K562 (cell line): ENCODE results near the gene TAF8. TPM values are rescaled to one million over a fixed set of nuclear protein-coding genes. Genes with fewer than 3 reads are reported as not detected.
A peak's percentile ranks its signal among the peaks of the same experiment; 100 is the strongest.

Experiments
- AFF4 ChIP-seq: sonication (generic); formaldehyde crosslinking; IDR thresholded peaks from 2 replicates; pipeline ENCODE4 v1.8.0; 2023; ENCODE audit warnings: mild to moderate bottlenecking, missing genetic modification reagents
- BRD4 ChIP-seq: fragments of 200-600 bp; sonication (generic); IDR thresholded peaks from 2 replicates; pipeline ENCODE4 v1.6.1; 2017; ENCODE audit warnings: inconsistent platforms
- ETV5 ChIP-seq: sonication (generic); formaldehyde crosslinking; IDR thresholded peaks from 2 replicates; pipeline ENCODE4 v1.4.0; 2020; ENCODE audit warnings: low read depth, mild to moderate bottlenecking, missing genetic modification reagents
- FUS ChIP-seq: fragments of 200-400 bp; formaldehyde crosslinking; optimal IDR thresholded peaks from 2 replicates; pipeline ENCODE3; 2017; ENCODE audit warnings: low read depth, low read length
- HDAC6 ChIP-seq: IDR thresholded peaks from 2 replicates; pipeline ENCODE4 v1.6.1; 2012; ENCODE audit warnings: low read depth, mild to moderate bottlenecking, control low read depth, inconsistent platforms, low read length, moderate library complexity
- HNRNPLL ChIP-seq: fragments of 200-400 bp; formaldehyde crosslinking; IDR thresholded peaks from 2 replicates; pipeline ENCODE4 v1.6.1; 2017; ENCODE audit warnings: low read length, low read depth, mild to moderate bottlenecking; ENCODE audit not compliant: poor library complexity, severe bottlenecking
- MIER1 ChIP-seq: fragments of 450-650 bp; IDR thresholded peaks from 2 replicates; pipeline ENCODE4 v1.6.1; 2016; ENCODE audit warnings: antibody characterized with exemption, mild to moderate bottlenecking, low read depth
- MYBL2 ChIP-seq, 2 experiments: fragments of 450-650 bp in 1 of 2; sonication (generic) in 1 of 2; formaldehyde crosslinking in 1 of 2; IDR thresholded peaks; 2 replicates each; pipeline versions ENCODE4 v1.6.1 to v1.8.1; 2017 to 2022; ENCODE audit warnings: borderline replicate concordance in 1 of 2, inconsistent platforms in 1 of 2, low read depth in 1 of 2, mild to moderate bottlenecking in 1 of 2, missing genetic modification reagents in 1 of 2, moderate library complexity in 1 of 2
- NR0B1 ChIP-seq: fragments of 450-650 bp; IDR thresholded peaks from one replicate; pipeline ENCODE4 v1.6.1; 2018; ENCODE audit warnings: mild to moderate bottlenecking, moderate library complexity; ENCODE audit not compliant: partially characterized antibody
- RBM17 ChIP-seq: fragments of 200-400 bp; formaldehyde crosslinking; IDR thresholded peaks from 2 replicates; pipeline ENCODE4 v1.6.1; 2017; ENCODE audit warnings: low read depth, mild to moderate bottlenecking, low read length, borderline replicate concordance
- SAFB ChIP-seq: fragments of 200-400 bp; formaldehyde crosslinking; IDR thresholded peaks from 2 replicates; pipeline ENCODE4 v1.6.1; 2017; ENCODE audit warnings: low read depth, low read length, borderline replicate concordance
- SREBF1 ChIP-seq: fragments of 150-350 bp; IDR thresholded peaks from 2 replicates; pipeline ENCODE4 v1.6.1; 2014; ENCODE audit warnings: antibody characterized with exemption, low read depth, low read length, borderline replicate concordance
- TAL1 ChIP-seq: fragments of 450-650 bp; IDR thresholded peaks from 2 replicates; pipeline ENCODE4 v1.6.1; 2016; ENCODE audit warnings: mild to moderate bottlenecking
- TFAM ChIP-seq: fragments of 250-450 bp; sonication (Bioruptor Pico); conservative IDR thresholded peaks from 2 replicates; pipeline ENCODE4 v1.5.0; 2021; ENCODE audit warnings: mild to moderate bottlenecking, moderate library complexity
- TFE3 ChIP-seq: fragments of 450-650 bp; formaldehyde crosslinking; IDR thresholded peaks from 2 replicates; pipeline ENCODE4 v1.4.0; 2020; ENCODE audit warnings: mild to moderate bottlenecking, mixed read lengths
- YY1 ChIP-seq, 3 experiments: IDR thresholded peaks; 2 replicates each; pipeline ENCODE4 v1.6.1; 2011; ENCODE audit warnings: low read length in 2 of 3, mild to moderate bottlenecking in 2 of 3, moderate library complexity in 2 of 3, borderline replicate concordance in 1 of 3, control low read depth in 1 of 3, low read depth in 1 of 3; ENCODE audit not compliant: insufficient read depth in 3 of 3, insufficient replicate concordance in 2 of 3, control insufficient read depth in 1 of 3, insufficient read length in 1 of 3; ENCODE audit errors: extremely low read depth in 1 of 3
- ZC3H4 ChIP-seq: sonication (generic); formaldehyde crosslinking; IDR thresholded peaks from 2 replicates; pipeline ENCODE4 v1.9.0; 2021; ENCODE audit warnings: missing genetic modification reagents, borderline replicate concordance
- ZKSCAN1 ChIP-seq: fragments of 150-350 bp; IDR thresholded peaks from 2 replicates; pipeline ENCODE4 v1.6.1; 2016; ENCODE audit warnings: low read depth, low read length
- ZNF184 ChIP-seq: sonication (generic); formaldehyde crosslinking; IDR thresholded peaks from 2 replicates; pipeline ENCODE4 v1.5.0; 2020; ENCODE audit warnings: missing genetic modification reagents
- ZNF586 ChIP-seq: fragments of 450-650 bp; formaldehyde crosslinking; conservative IDR thresholded peaks from 2 replicates; pipeline ENCODE4 v1.4.0; 2020; ENCODE audit warnings: mild to moderate bottlenecking, moderate library complexity
- ZSCAN29 ChIP-seq: fragments of 450-650 bp; IDR thresholded peaks from 2 replicates; pipeline ENCODE4 v1.6.1; 2017
- polyA plus RNA-seq, 8 experiments: library from polyadenylated mRNA; depleted of rRNA in 4 of 8; stranded (reverse) in 5 of 8; unstranded in 3 of 8; fragments of >200 nt; fragmentation: Nextera tagmentation in 2 of 8; fragmentation: Illumina TruSeq in 1 of 8; extraction: Ambion mirVana in 2 of 8; extraction: Trizol in 1 of 8; gene quantifications; 2 replicates each; pipeline versions ENCODE4 v1.2.1 to v1.2.3, GENCODE V29; 2011 to 2014; ENCODE audit warnings: inconsistent platforms in 1 of 8, missing spikeins in 1 of 8
- total RNA-seq, 7 experiments: library from RNA; depleted of rRNA in 6 of 7; stranded (reverse); fragments of >200 nt in 6 of 7; fragmentation: Illumina TruSeq in 2 of 7; extraction: Trizol in 2 of 7; gene quantifications; 2 replicates each; pipeline versions ENCODE4 v1.2.1 to v1.2.3, GENCODE V29; 2011 to 2021; ENCODE audit warnings: low replicate concordance in 1 of 7

TAF8 gene
- total and polyA plus RNA-seq, 9 of the 15 experiments (the other 6 are each of a cell fraction or from before 2014, with no cell fraction given), result 29.4 to 84.0 (median 52.6) TPM

- TF ChIP-seq TFE3 (CRISPR knock-in tag) (0 out of 2 replicates have a peak, but pooled peaks have one; percentile 2), RBM17 (no peak), FUS (no peak), TAL1 (peak; percentile 98), ZNF586 (CRISPR knock-in tag) (no peak), SAFB (no peak), NR0B1 (no peak), SREBF1 (no peak), ZC3H4 (CRISPR knock-in tag) (no peak), TFAM (CRISPR knock-in tag) (no peak), MYBL2 (IDR thresholded peaks at IDR 0.05; ENCODE audit: low read depth) (peak; percentile 40; the same call in 1 of the 2 replicates), MYBL2 (CRISPR knock-in tag; IDR thresholded peaks at IDR 0.05; ENCODE audit: borderline replicate concordance) (no peak), MIER1 (no peak), ETV5 (CRISPR knock-in tag) (no peak; the same call in 1 of the 2 replicates), ZKSCAN1 (no peak), ZNF184 (no peak), HDAC6 (no peak), HNRNPLL (no peak), BRD4 (no peak), ZSCAN29 (no peak), AFF4 (CRISPR knock-in tag) (peak; percentile 69; the same call in 1 of the 2 replicates), YY1 (IDR thresholded peaks at IDR 0.05; ENCODE audit: borderline replicate concordance in 1 of 3, control insufficient read depth in 1 of 3, extremely low read depth in 1 of 3, insufficient read depth in 3 of 3, insufficient read length in 1 of 3, insufficient replicate concordance in 2 of 3, low read depth in 1 of 3, low read length in 2 of 3) (peak in 2 of 3 experiments; percentile 60 to 61)
Measured at GRCh38 chr6:42017021-42017643, 33.2 kb upstream of the TAF8 start (continued).
